T-cell (primary cell): ENCODE results near the gene PYHIN1. TPM values are rescaled to one million over a fixed set of nuclear protein-coding genes. Genes with fewer than 3 reads are reported as not detected.
A peak's percentile ranks its signal among the peaks of the same experiment; 100 is the strongest.

Source experiments
- ATAC-seq, 4 experiments: fragments of 200-7000 bp in 3 of 4; fragments of 150-1000 bp in 1 of 4; cut with Tn5 transposase; replicated peaks in 1 of 4; 1 replicate in 3 of 4; 2 replicates in 1 of 4; pipeline ENCODE4 v1.10.0; 2021; ENCODE audit warnings: moderate library complexity in 3 of 4, mild to moderate bottlenecking in 2 of 4, moderate number of reproducible peaks in 1 of 4
- CTCF ChIA-PET, 2 donors: fragments of 300-600 bp; sonication (Branson Sonifier 250); formaldehyde crosslinking; loops; one replicate each; lab custom pipeline; 2022; ENCODE audit warnings: antibody characterized with exemption in 2 of 2; lab: Charles Lee
- POLR2A ChIA-PET, 2 donors: fragments of 300-600 bp; sonication (Branson Sonifier 250); formaldehyde crosslinking; loops; one replicate each; lab custom pipeline; 2022; ENCODE audit warnings: antibody characterized with exemption in 2 of 2; lab: Charles Lee
- DNase-seq, 35 experiments: peaks; one replicate each; pipeline versions ENCODE4 v3.0.0 to v3.0.0-alpha.2; 2013 to 2023
- H3K27ac ChIP-seq: one replicate; pipeline ENCODE4 v1.5.1; 2013; ENCODE audit warnings: low read length
- H3K27me3 ChIP-seq, 2 experiments: replicated peaks in 1 of 2; 1 replicate in 1 of 2; 2 replicates in 1 of 2; pipeline versions ENCODE4 v1.6.1 to v1.7.0; 2013; ENCODE audit warnings: low read length in 1 of 2, mixed read lengths in 1 of 2; ENCODE audit not compliant: control insufficient read depth in 2 of 2, insufficient read depth in 2 of 2; ENCODE audit errors: extremely low read depth in 1 of 2
- H3K36me3 ChIP-seq, 2 donors: 1 replicate in 1 of 2; 2 replicates in 1 of 2; pipeline versions ENCODE4 v1.6.1 to v1.7.0; 2013; ENCODE audit warnings: low read length in 1 of 2; ENCODE audit not compliant: control insufficient read depth in 2 of 2, insufficient read depth in 1 of 2; ENCODE audit errors: extremely low read depth in 1 of 2
- H3K4me1 ChIP-seq, 2 experiments: 1 replicate in 1 of 2; 2 replicates in 1 of 2; pipeline versions ENCODE4 v1.6.1 to v1.7.0; 2013; ENCODE audit warnings: low read length in 2 of 2, mixed read lengths in 1 of 2; ENCODE audit not compliant: insufficient read depth in 2 of 2, control insufficient read depth in 1 of 2; ENCODE audit errors: extremely low read depth in 1 of 2
- H3K4me3 ChIP-seq, 2 donors: 1 replicate in 1 of 2; 2 replicates in 1 of 2; pipeline versions ENCODE4 v1.5.1 to v1.7.0; 2013; ENCODE audit warnings: mild to moderate bottlenecking in 2 of 2, low read length in 1 of 2, moderate library complexity in 1 of 2; ENCODE audit not compliant: control insufficient read depth in 1 of 2; ENCODE audit errors: extremely low read depth in 1 of 2
- H3K9me3 ChIP-seq: 2 replicates; pipeline ENCODE4 v1.7.0; 2013
- H3K27ac Mint-ChIP-seq, 2 donors: one replicate each; pipeline ENCODE4 v1.8.0; 2020 to 2021; ENCODE audit warnings: mild to moderate bottlenecking in 2 of 2, mixed read lengths in 2 of 2
- H3K27me3 Mint-ChIP-seq, 2 donors: one replicate each; pipeline ENCODE4 v1.8.0; 2021 to 2022; ENCODE audit warnings: mixed read lengths in 2 of 2
- H3K36me3 Mint-ChIP-seq: one replicate; pipeline ENCODE4 v1.8.0; 2021; ENCODE audit warnings: mixed read lengths
- H3K4me1 Mint-ChIP-seq, 3 donors: one replicate each; pipeline ENCODE4 v1.8.0; 2020 to 2022; ENCODE audit warnings: mixed read lengths in 3 of 3, mild to moderate bottlenecking in 1 of 3
- H3K4me3 Mint-ChIP-seq, 3 donors: one replicate each; pipeline ENCODE4 v1.8.0; 2020 to 2022; ENCODE audit warnings: mild to moderate bottlenecking in 3 of 3, mixed read lengths in 3 of 3, moderate library complexity in 3 of 3
- H3K9me3 Mint-ChIP-seq, 3 donors: one replicate each; pipeline ENCODE4 v1.8.0; 2020 to 2022; ENCODE audit warnings: mixed read lengths in 3 of 3
- WGBS: methylation state at CpG from one replicate; pipeline ENCODE4 v1.1.5; 2013; ENCODE audit warnings: missing lambda C conversion rate; ENCODE audit not compliant: insufficient coverage; 5-methylcytosine and 5-hydroxymethylcytosine counted together
- total RNA-seq, 35 experiments: library from RNA in 6 of 35; stranded (reverse) in 6 of 35; fragments of 120-200 nt in 1 of 35; gene quantifications; one replicate each; pipeline versions ENCODE4 v1.2.1 to v1.2.4 and lab custom pipeline; 2013 to 2026

The PYHIN1 gene
- total RNA-seq, 5 donors from 2014 or later (not counting 1 experiment from before 2014, with no cell fraction given): 32.6 to 65.4 (median 35.4) TPM

DNA sequence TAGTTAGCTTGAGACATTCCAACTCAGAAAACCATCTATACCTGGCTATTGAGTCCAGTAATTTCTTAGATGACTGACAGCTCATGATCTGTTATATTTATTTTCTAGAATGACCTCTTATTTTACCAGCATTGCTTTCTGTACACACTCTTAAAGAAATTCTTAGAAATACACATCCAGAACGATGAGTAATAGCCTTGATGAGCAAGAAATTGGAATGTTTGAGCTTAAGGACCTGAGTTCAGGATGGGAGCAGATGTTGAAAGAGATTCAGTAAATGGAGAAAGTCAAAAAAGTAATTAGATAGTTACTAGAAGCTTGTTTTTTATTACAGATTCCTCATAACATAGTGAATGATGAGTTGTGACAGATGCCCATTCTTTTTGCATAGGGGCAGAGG, 11.7 kb downstream of the PYHIN1 start:
- H3K36me3 ChIP-seq: peaks cover 0 to 79% of the 10 kb centered on the region in 2 donors
- ChIA-PET CTCF (interaction anchor here in 1 of 2 donors (0.6 kb wide), 1 partner anchor 10 kb away, joined by 3 read pairs; no protein-coding TSS in a partner anchor), POLR2A (interaction anchor here in 1 of 2 donors (0.5 kb wide), 1 partner anchor 70 kb away, joined by 3 read pairs; no protein-coding TSS in a partner anchor)
- no peak overlapping the region for H3K4me3 Mint-ChIP-seq
- H3K27me3 Mint-ChIP-seq: no peaks in the 10 kb centered on the region
- ATAC-seq (no peak), DNase-seq (no peak)
- H3K4me1 ChIP-seq: no peaks in the 10 kb centered on the region
- H3K36me3 Mint-ChIP-seq: peaks cover 76% of the 10 kb centered on the region
- H3K27ac ChIP-seq: no peak overlapping the region
- no peaks in the 10 kb centered on the region for H3K27me3 ChIP-seq
- WGBS: no CpG with 5 or more reads among the region's 1 CpG
- peak overlapping the region in 1 of 2 donors; percentile 60 for H3K27ac Mint-ChIP-seq
- H3K4me3 ChIP-seq: no peak overlapping the region
- H3K9me3 ChIP-seq: no peaks in the 10 kb centered on the region
- no peaks in the 10 kb centered on the region for H3K9me3 Mint-ChIP-seq
- peaks cover 0 to 54% (median 26%) of the 10 kb centered on the region in 3 donors for H3K4me1 Mint-ChIP-seq

DNA sequence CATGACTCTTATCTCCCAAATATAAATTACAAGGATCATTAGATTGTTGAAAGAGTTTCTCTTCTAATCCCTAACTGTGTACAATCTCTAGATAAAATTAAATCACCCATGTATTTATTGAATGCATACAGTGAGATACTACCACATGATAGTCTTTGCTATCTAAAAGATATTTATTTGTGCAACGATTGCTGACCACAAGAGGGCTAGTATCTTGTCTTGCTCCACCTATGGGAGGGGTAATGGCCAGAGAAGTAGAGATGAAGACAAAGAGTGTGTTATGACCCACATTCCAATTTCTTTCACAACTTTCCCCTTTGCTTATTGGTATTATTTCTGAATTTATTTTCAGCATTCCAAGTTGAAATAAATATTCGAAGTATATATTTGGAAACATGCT, 13.7 kb downstream of the PYHIN1 start:
- Histone ChIP-seq H3K27me3 (no peaks in the 10 kb centered on the region), H3K36me3 (peaks cover 9 to 80% of the 10 kb centered on the region in 2 donors), H3K9me3 (no peaks in the 10 kb centered on the region), H3K4me3 (no peak overlapping the region), H3K27ac (no peak overlapping the region), H3K4me1 (no peaks in the 10 kb centered on the region)
- DNase-seq (no peak), ATAC-seq (no peak)
- peaks cover 0 to 54% (median 28%) of the 10 kb centered on the region in 3 donors for H3K4me1 Mint-ChIP-seq
- no CpG with 5 or more reads among the region's 2 CpGs for WGBS
- no peaks in the 10 kb centered on the region for H3K27me3 Mint-ChIP-seq
- POLR2A ChIA-PET: no interaction called here
- H3K4me3 Mint-ChIP-seq: no peak overlapping the region
- no peaks in the 10 kb centered on the region for H3K9me3 Mint-ChIP-seq
- H3K27ac Mint-ChIP-seq: no peak overlapping the region
- CTCF ChIA-PET: no interaction called here
- peaks cover 80% of the 10 kb centered on the region for H3K36me3 Mint-ChIP-seq

DNA sequence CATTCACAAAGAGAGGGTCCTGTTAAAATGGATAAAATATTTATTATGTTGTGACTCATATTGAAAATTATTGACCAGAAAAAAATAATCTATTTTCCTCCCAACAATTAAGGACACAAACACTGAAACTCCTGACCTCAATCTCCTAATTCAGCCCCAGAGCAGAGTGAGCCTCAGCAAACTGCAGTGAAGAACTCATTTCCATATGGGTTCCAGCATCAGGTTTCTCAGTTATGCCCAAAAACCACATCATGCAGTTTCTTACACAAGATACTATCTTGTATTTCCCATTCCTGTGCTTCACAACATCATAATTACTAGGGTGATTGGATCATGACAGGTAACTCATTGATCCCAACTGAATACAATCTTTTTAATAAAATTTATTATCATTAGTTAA, 15.4 kb downstream of the PYHIN1 start:
- POLR2A ChIA-PET: no interaction called here
- no peaks in the 10 kb centered on the region for H3K9me3 ChIP-seq
- H3K9me3 Mint-ChIP-seq: no peaks in the 10 kb centered on the region
- peaks cover 89% of the 10 kb centered on the region for H3K36me3 Mint-ChIP-seq
- H3K4me3 ChIP-seq: no peak overlapping the region
- H3K4me1 ChIP-seq: peaks cover 0 to under 1% of the 10 kb centered on the region in 2 experiments
- H3K36me3 ChIP-seq: peaks cover 15 to 84% of the 10 kb centered on the region in 2 donors
- CTCF ChIA-PET: no interaction called here
- H3K27me3 ChIP-seq: no peaks in the 10 kb centered on the region
- ATAC-seq: no peak
- peaks cover 0 to 59% (median 34%) of the 10 kb centered on the region in 3 donors for H3K4me1 Mint-ChIP-seq
- no peak overlapping the region for H3K27ac Mint-ChIP-seq
- DNase-seq: no peak
- H3K27ac ChIP-seq: no peak overlapping the region
- no peaks in the 10 kb centered on the region for H3K27me3 Mint-ChIP-seq
- H3K4me3 Mint-ChIP-seq: no peak overlapping the region

DNA sequence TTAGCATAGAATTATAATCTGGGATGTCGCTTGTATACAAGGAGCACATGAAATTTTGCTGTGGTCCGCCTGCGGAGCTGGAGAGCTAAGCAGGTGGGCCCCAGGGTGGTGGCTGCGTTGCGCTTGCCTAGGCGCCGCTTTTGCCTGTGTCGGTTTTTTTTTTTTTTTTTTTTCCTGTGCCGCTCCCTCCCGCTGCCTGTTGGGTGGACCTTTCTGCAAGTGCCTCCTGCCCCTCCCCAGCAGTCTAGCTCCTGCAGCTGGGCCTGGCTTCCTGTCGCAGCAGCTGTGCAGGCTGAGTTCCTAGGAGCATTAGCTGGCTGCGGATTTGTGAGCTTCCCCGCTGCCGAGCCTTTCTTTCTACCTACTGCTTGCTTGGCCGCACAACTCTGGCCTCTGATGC, 20.6 kb downstream of the PYHIN1 start:
- DNase-seq (no peak), ATAC-seq (no peak)
- H3K4me1 Mint-ChIP-seq: peaks cover 4 to 29% (median 21%) of the 10 kb centered on the region in 3 donors
- CTCF ChIA-PET: no interaction called here
- no peaks in the 10 kb centered on the region for H3K9me3 Mint-ChIP-seq
- Histone ChIP-seq H3K36me3 (peaks cover 15 to 52% of the 10 kb centered on the region in 2 donors), H3K9me3 (no peaks in the 10 kb centered on the region), H3K4me3 (peak overlapping the region in 1 of 2 donors; percentile 23), H3K27ac (no peak overlapping the region), H3K4me1 (peaks cover 0 to 9% of the 10 kb centered on the region in 2 experiments), H3K27me3 (no peaks in the 10 kb centered on the region)
- H3K4me3 Mint-ChIP-seq: no peak overlapping the region
- no peak overlapping the region for H3K27ac Mint-ChIP-seq
- WGBS: 97% methylated on average over 9 of the region's 15 CpGs
- H3K27me3 Mint-ChIP-seq: no peaks in the 10 kb centered on the region
- peaks cover 57% of the 10 kb centered on the region for H3K36me3 Mint-ChIP-seq
- POLR2A ChIA-PET: interaction anchor here in 1 of 2 donors (0.6 kb wide), 1 partner anchor 1973 kb away, joined by 7 read pairs; no protein-coding TSS in a partner anchor

DNA sequence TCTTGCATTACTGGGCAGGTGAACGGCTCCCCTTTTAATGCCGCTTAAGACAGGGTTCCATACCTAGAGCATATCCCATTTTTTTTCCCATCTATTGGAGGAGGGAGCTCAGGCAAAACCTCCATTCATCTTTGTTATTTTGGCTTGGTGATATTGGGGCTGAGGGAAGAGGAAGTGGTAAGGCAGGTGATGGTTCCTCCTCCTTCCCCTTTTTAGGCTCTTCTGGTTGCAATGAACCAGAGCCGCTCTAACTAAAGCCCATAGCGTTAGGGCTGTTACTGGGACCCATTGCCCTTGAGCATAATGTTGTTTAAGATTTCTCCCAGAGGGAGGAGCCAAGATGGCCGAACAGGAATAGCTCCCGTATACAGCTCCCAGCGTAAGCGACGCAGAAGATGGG, 21.1 kb downstream of the PYHIN1 start:
- no peak for DNase-seq
- Histone ChIP-seq H3K36me3 (peaks cover 15 to 47% of the 10 kb centered on the region in 2 donors), H3K9me3 (no peaks in the 10 kb centered on the region), H3K4me3 (peak overlapping the region in 1 of 2 donors; percentile 23), H3K27me3 (no peaks in the 10 kb centered on the region), H3K27ac (no peak overlapping the region), H3K4me1 (peaks cover 0 to 9% of the 10 kb centered on the region in 2 experiments)
- Mint-ChIP-seq H3K4me1 (peaks cover 4 to 27% (median 19%) of the 10 kb centered on the region in 3 donors), H3K36me3 (peaks cover 53% of the 10 kb centered on the region), H3K9me3 (no peaks in the 10 kb centered on the region), H3K4me3 (no peak overlapping the region), H3K27me3 (no peaks in the 10 kb centered on the region), H3K27ac (no peak overlapping the region)
- WGBS: 97% methylated on average over 5 of the region's 9 CpGs
- CTCF ChIA-PET: interaction anchor here in 1 of 2 donors (0.7 kb wide), 1 partner anchor 9 kb away, joined by 3 read pairs; no protein-coding TSS in a partner anchor
- ATAC-seq: no peak
- POLR2A ChIA-PET: no interaction called here

DNA sequence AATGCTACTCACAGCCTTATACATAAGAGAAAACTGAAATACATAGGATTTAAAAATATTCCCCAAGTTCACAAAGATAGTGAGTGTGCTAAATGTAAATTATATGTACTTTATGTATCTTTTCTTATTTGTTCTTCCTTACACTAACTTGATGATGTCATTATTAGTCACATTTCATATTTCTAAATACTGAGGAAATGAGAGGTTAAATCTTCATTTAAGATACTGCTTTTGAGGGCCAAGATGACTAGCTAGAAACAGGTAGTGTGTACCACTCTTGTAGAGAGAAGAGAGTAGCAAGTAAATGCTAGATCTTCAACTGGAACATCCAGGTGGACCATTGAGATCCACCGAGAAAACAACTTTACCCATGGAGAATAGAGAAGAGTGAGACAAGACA, 29.8 kb downstream of the PYHIN1 start:
- H3K27me3 Mint-ChIP-seq: peaks cover 0 to 8% of the 10 kb centered on the region in 2 donors
- peak overlapping the region in 1 of 2 donors; percentile 38 for H3K27ac Mint-ChIP-seq
- no peak overlapping the region for H3K4me3 Mint-ChIP-seq
- WGBS: no CpG with 5 or more reads among the region's 1 CpG
- Histone ChIP-seq H3K4me1 (no peaks in the 10 kb centered on the region), H3K9me3 (peaks cover 3% of the 10 kb centered on the region), H3K36me3 (peaks cover 11 to 16% of the 10 kb centered on the region in 2 donors), H3K4me3 (no peak overlapping the region), H3K27ac (no peak overlapping the region), H3K27me3 (no peaks in the 10 kb centered on the region)
- H3K36me3 Mint-ChIP-seq: peaks cover 69% of the 10 kb centered on the region
- DNase-seq (no peak), ATAC-seq (no peak)
- peaks cover 3 to 24% (median 11%) of the 10 kb centered on the region in 3 donors for H3K9me3 Mint-ChIP-seq
- H3K4me1 Mint-ChIP-seq: peaks cover 0 to 2% (median 0%) of the 10 kb centered on the region in 3 donors
- ChIA-PET CTCF (no interaction called here), POLR2A (no interaction called here)
